ENCODE results near the gene AGBL4.

Gene AGBL4

DNA sequence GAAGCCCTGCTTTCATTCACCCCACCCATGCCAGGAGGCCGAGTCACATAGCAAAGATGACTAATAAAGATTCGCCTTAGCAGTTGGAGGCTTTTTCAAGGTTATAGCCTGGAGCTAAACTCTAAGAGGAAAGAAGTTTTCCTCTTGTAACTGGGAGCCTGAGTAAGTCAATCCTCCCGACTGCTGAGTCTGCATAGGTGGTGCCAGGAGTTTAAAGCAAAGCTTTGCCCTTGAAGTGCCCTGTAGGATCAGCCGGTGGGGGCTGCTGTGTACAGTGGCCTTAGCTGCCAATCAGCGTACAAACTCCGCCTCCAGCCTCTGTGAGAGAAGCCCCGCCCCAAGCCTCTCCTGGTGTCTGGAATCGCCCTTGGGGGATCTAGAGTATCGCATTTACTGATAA is 1404.2 kb downstream of the AGBL4 start:
- Histone ChIP-seq H3K9me3 (no peaks in the 10 kb centered on the region), H4K20me1 (no peaks in the 10 kb centered on the region), H3K27ac (0 out of 2 replicates have a peak overlapping the region, but pooled peaks have one; percentile 23), H3K9ac (no peak overlapping the region), H3K36me3 (no peaks in the 10 kb centered on the region), H3K4me2 (peak overlapping the region; percentile 78), H3K4me3 (no peak overlapping the region), H3K27me3 (no peaks in the 10 kb centered on the region), H3K4me1 (peaks cover 84% of the 10 kb centered on the region)
- TF ChIP-seq Cebpa-rat (IDR thresholded peaks at IDR 0.05) = no peak

DNA sequence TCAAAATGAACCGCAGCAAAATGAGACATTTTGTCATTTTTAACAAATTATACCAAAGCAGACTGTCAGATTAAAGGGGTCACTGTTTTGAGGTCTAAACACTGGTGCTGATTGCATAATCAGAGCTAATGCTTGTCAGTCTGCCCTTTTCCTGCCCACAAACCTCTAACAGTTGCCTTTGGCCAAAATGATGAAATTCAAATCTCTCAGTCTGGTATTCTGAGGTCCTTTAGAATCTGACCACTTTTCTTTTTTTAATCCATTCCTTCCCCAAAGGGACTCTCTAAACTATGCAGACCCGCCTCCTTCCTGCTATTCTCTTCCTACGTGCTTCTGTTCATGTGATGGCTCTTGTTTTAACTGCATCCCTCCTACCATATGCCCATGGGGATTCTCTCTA is 1406.5 kb downstream of the AGBL4 start:
- Histone ChIP-seq H3K27ac (peak overlapping the region; percentile 81), H3K4me3 (peak overlapping the region; percentile 32), H3K9me3 (no peaks in the 10 kb centered on the region), H3K36me3 (no peaks in the 10 kb centered on the region), H3K27me3 (no peaks in the 10 kb centered on the region), H3K4me1 (peaks cover 75% of the 10 kb centered on the region), H3K4me2 (peak overlapping the region; percentile 78), H4K20me1 (no peaks in the 10 kb centered on the region), H3K9ac (peak overlapping the region; percentile 30; the same call in 1 of the 2 replicates)
- TF ChIP-seq Cebpa-rat (IDR thresholded peaks at IDR 0.05) = peak; percentile 91

DNA sequence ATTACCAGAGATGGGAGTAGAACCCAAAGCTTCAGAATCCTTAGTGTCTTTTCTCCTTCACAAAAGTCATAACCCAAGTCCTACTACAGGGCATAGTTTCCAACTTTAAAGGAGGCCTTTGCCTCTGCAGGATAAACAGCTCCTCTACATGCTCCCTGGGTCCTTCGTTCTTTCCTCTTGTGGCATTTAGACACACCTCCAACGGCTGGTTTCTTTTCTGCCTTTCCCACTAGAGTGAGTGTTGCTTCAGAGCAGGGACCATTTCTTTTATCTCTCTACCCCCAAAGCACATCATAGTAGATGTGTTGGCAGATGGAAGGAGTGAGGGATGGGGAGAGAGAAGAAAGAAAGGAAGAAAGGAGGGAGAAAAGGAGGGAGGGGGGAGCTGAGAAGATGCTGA is 1407.0 kb downstream of the AGBL4 start:
- H3K4me2 ChIP-seq = peak overlapping the region; percentile 78
- H3K9ac ChIP-seq = peak overlapping the region; percentile 30
- H3K9me3 ChIP-seq = no peaks in the 10 kb centered on the region
- peak overlapping the region; percentile 32; the same call in 1 of the 2 replicates for H3K4me3 ChIP-seq
- peaks cover 76% of the 10 kb centered on the region for H3K4me1 ChIP-seq
- H3K27ac ChIP-seq = peak overlapping the region; percentile 81
- H3K27me3 ChIP-seq = no peaks in the 10 kb centered on the region
- H4K20me1 ChIP-seq = no peaks in the 10 kb centered on the region
- no peak for TF ChIP-seq Cebpa-rat (IDR thresholded peaks at IDR 0.05)
- H3K36me3 ChIP-seq = no peaks in the 10 kb centered on the region

DNA sequence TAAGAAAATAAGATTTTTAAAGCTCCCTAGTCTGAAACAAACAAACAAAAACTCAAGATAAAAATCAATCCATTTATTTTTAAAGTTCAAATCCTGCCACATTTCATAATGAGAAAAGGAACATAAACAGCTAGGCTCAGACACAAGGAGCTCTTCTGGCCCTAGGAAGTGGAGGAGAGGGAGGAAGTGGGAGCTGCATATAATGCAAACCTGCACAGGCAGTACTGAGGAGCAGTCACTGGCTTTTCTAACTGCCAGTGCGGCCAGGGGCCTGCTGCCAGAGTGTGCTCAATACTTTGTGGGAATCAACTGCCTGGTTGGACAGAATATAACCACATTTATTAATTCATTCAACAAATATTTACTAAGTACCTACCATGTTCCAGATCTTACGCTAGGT is 1411.9 kb downstream of the AGBL4 start:
- H3K36me3 ChIP-seq = no peaks in the 10 kb centered on the region
- H4K20me1 ChIP-seq = no peaks in the 10 kb centered on the region
- no peaks in the 10 kb centered on the region for H3K9me3 ChIP-seq
- no peak overlapping the region for H3K27ac ChIP-seq
- H3K4me3 ChIP-seq = no peak overlapping the region
- H3K4me2 ChIP-seq = peak overlapping the region; percentile 33
- no peak for TF ChIP-seq Cebpa-rat (IDR thresholded peaks at IDR 0.05)
- no peaks in the 10 kb centered on the region for H3K27me3 ChIP-seq
- peaks cover 46% of the 10 kb centered on the region for H3K4me1 ChIP-seq
- H3K9ac ChIP-seq = no peak overlapping the region

DNA sequence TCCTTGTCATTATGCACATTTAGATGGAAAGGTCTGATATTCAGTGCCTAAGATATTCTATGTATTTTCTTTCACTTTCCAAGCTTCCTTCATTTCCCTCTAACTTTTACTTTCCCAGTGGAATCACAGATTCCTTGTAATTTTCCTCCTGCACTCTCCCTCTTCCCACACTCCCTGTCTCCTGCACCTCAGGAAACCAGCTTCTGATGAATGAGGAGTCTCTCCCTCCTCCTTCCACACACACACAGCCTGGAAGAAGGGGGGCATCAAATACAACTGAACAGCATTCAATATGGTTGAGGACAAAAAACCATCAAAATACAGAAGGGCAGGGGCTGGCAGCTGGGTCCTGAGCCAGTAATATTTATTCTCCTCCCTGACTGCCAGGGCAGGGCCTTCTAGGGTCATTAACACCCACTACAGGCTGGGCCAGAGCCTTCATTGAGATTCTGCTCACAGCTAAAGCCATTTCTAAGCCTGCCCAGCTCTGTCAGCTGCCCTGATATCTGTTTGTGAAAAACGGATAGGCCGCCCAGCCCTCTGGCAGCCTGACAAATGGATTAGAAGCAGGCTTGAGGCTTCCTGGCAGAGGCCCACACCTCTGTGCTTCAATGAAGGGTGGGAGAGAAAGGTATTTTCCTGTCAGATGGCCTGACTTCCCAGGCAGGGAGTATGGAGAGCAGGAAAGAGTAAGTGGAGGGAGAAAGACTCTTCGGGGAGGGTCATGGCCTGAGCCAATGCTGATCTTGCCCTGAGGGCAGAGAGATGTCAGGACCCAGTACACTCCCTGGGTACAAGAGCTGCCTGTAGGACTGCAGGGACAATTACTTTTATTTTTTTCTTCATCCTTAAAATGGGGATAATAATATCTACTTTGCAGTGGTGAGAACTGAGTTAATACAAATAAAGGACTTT is 1412.9 kb downstream of the AGBL4 start:
- H3K4me1 ChIP-seq = peaks cover 36% of the 10 kb centered on the region
- no peak overlapping the region for H3K27ac ChIP-seq
- no peaks in the 10 kb centered on the region for H4K20me1 ChIP-seq
- no peak overlapping the region for H3K4me3 ChIP-seq
- H3K9ac ChIP-seq = no peak overlapping the region
- H3K9me3 ChIP-seq = no peaks in the 10 kb centered on the region
- H3K36me3 ChIP-seq = no peaks in the 10 kb centered on the region
- no peak overlapping the region for H3K4me2 ChIP-seq
- H3K27me3 ChIP-seq = no peaks in the 10 kb centered on the region
- no peak for TF ChIP-seq Cebpa-rat (IDR thresholded peaks at IDR 0.05)

DNA sequence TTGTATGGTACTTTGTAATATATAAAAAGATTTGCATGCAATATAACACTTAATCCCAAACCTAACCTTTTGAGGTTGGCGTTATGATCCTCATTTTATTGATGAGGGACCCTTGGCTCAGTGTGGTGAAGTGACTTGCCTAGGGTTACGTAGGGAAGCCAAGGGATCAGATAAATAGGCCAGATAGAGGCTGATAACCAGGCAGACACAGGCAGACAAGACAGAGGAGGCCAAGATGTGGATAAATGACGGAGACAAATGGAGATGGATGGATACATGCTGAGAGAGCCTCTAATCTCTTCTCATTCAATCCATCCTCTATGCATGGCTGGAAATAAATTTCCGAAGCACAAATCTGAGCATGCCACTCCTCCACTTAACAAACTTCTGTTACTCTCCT is 1414.9 kb downstream of the AGBL4 start:
- H3K4me1 ChIP-seq = peaks cover 16% of the 10 kb centered on the region
- no peaks in the 10 kb centered on the region for H3K36me3 ChIP-seq
- H3K9me3 ChIP-seq = no peaks in the 10 kb centered on the region
- H4K20me1 ChIP-seq = no peaks in the 10 kb centered on the region
- H3K27me3 ChIP-seq = no peaks in the 10 kb centered on the region
- H3K4me2 ChIP-seq = no peak overlapping the region
- TF ChIP-seq Cebpa-rat (IDR thresholded peaks at IDR 0.05) = no peak
- H3K4me3 ChIP-seq = no peak overlapping the region
- no peak overlapping the region for H3K27ac ChIP-seq
- H3K9ac ChIP-seq = no peak overlapping the region

DNA sequence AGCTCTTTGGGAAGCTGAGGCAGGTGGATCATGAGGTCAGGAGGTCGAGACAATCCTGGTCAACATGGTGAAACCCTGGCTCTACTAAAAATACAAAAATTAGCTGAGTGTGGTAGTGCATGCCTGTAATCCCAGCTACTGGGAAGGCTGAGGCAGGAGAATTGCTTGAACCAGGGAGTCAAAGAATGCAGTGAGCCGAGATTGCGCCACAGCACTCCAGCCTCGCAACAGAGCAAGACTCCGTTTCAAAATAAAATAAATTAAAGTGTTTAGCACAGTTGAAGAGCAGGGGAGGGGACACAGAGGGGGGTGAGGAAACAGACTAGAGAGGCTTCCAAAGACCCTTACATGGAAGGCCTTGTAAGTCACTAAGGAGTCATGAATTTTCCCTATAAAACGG is 1420.5 kb downstream of the AGBL4 start:
- Histone ChIP-seq H3K9ac (no peak overlapping the region), H3K27me3 (no peaks in the 10 kb centered on the region), H4K20me1 (no peaks in the 10 kb centered on the region), H3K4me2 (no peak overlapping the region), H3K4me3 (no peak overlapping the region), H3K27ac (no peak overlapping the region), H3K9me3 (no peaks in the 10 kb centered on the region), H3K4me1 (no peaks in the 10 kb centered on the region), H3K36me3 (no peaks in the 10 kb centered on the region)
- TF ChIP-seq Cebpa-rat (IDR thresholded peaks at IDR 0.05) = no peak

DNA sequence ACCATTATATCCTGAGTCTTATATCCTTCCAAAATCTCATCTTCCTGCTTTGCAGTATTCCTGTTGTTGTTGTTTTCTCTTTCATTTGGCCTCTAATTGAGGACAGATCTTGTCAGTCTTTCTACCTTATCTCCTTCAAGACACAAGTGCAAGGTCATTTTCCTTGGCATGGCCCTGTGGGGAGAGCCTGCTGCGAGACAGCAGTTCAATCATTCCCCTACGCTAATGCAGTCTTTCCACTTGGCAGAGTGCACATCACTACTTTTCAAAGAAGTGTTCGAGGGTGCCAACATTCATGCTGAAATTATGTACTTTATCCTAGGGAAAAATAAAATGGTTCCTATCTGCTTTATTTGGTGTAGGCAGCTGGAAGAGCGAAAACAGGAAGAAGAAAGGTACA is 1421.4 kb downstream of the AGBL4 start:
- no peak overlapping the region for H3K9ac ChIP-seq
- H3K4me1 ChIP-seq = no peaks in the 10 kb centered on the region
- no peaks in the 10 kb centered on the region for H3K9me3 ChIP-seq
- H3K4me3 ChIP-seq = no peak overlapping the region
- TF ChIP-seq Cebpa-rat (IDR thresholded peaks at IDR 0.05) = no peak
- H3K27ac ChIP-seq = no peak overlapping the region
- H3K27me3 ChIP-seq = no peaks in the 10 kb centered on the region
- no peaks in the 10 kb centered on the region for H3K36me3 ChIP-seq
- no peak overlapping the region for H3K4me2 ChIP-seq
- no peaks in the 10 kb centered on the region for H4K20me1 ChIP-seq

DNA sequence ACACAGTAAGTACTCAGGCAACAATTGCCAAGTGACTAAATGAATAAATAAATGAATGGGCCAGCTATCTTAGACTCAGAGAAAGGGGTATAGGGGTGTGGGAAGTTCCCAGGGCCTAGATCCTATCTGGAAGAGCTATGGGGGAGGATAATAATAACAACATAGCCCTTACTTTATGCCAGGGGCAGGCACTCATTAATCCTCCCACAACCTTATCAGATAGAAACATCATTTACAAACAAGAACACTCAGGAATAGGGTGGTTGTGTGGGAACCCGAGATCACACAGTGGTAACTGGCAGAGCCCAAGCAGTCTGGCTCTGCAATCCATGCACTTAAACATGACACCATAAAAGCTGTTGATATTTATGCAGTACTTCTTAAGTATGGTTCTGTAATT is 1423.6 kb downstream of the AGBL4 start:
- no peak for TF ChIP-seq Cebpa-rat (IDR thresholded peaks at IDR 0.05)
- H3K4me3 ChIP-seq = no peak overlapping the region
- no peaks in the 10 kb centered on the region for H3K27me3 ChIP-seq
- H3K27ac ChIP-seq = no peak overlapping the region
- H3K9ac ChIP-seq = no peak overlapping the region
- H3K36me3 ChIP-seq = no peaks in the 10 kb centered on the region
- H4K20me1 ChIP-seq = no peaks in the 10 kb centered on the region
- H3K9me3 ChIP-seq = no peaks in the 10 kb centered on the region
- H3K4me2 ChIP-seq = no peak overlapping the region
- H3K4me1 ChIP-seq = peaks cover 6% of the 10 kb centered on the region; the same call in 1 of the 2 replicates

DNA sequence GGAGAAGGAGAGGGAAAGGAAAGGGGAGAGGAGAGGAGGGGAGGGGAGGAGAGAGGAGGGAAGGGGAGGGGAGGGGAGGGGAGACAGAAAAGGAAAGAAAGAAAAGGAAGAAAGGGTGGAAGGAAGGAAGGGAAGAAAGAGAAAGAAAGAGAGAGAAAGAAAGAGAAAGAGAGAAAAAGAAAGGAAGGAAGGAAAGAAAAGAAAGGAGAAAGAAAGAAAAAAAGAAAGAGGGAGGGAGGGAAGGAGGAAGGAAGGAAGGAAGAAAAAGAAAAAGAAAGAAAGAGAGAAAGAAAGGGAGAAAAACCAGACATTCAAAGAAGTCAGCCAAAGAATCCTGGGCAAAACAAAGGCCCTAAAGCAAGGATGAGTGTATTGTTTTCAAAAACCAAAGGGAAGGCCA is 1426.1 kb downstream of the AGBL4 start:
- H3K4me1 ChIP-seq = peaks cover 6% of the 10 kb centered on the region; the same call in 1 of the 2 replicates
- no peak overlapping the region for H3K4me3 ChIP-seq
- no peak for TF ChIP-seq Cebpa-rat (IDR thresholded peaks at IDR 0.05)
- no peaks in the 10 kb centered on the region for H3K36me3 ChIP-seq
- H3K27me3 ChIP-seq = no peaks in the 10 kb centered on the region
- H3K9ac ChIP-seq = no peak overlapping the region
- no peak overlapping the region for H3K27ac ChIP-seq
- H3K9me3 ChIP-seq = no peaks in the 10 kb centered on the region
- H3K4me2 ChIP-seq = no peak overlapping the region
- no peaks in the 10 kb centered on the region for H4K20me1 ChIP-seq

All from BLaER1 (cell line).